Measurements from ENCODE around the gene GNAZ. TPM values are rescaled to one million over a fixed set of nuclear protein-coding genes. Genes with fewer than 3 reads are reported as not detected.

The GNAZ gene
- total RNA-seq, 1 donor from 2014 or later = 3.9 TPM

- no peak for DNase-seq (ENCODE audit: low spot score)
- Mint-ChIP-seq H3K9me3 (ENCODE audit: low read depth) (no peaks in the 10 kb centered on the region), H3K27me3 (ENCODE audit: low read depth) (peaks cover 11% of the 10 kb centered on the region), H3K36me3 (ENCODE audit: low read depth) (no peaks in the 10 kb centered on the region), H3K4me1 (ENCODE audit: low read depth) (no peaks in the 10 kb centered on the region), H3K27ac (ENCODE audit: unreplicated experiment) (no peak overlapping the region), H3K4me3 (ENCODE audit: unreplicated experiment) (no peak overlapping the region)
- no peak for TF ChIP-seq CTCF (IDR thresholded peaks at IDR 0.05)
These were observed 35.4 kb upstream of the GNAZ start for GRCh38 chr22:23034621-23035556.

- Mint-ChIP-seq H3K36me3 (ENCODE audit: low read depth) (no peaks in the 10 kb centered on the region), H3K4me3 (ENCODE audit: unreplicated experiment) (no peak overlapping the region), H3K9me3 (ENCODE audit: low read depth) (no peaks in the 10 kb centered on the region), H3K27me3 (ENCODE audit: low read depth) (peaks cover 18% of the 10 kb centered on the region), H3K27ac (ENCODE audit: unreplicated experiment) (no peak overlapping the region), H3K4me1 (ENCODE audit: low read depth) (no peaks in the 10 kb centered on the region)
- TF ChIP-seq CTCF (IDR thresholded peaks at IDR 0.05) = no peak
- no peak for DNase-seq (ENCODE audit: low spot score)
These were observed 34.6 kb upstream of the GNAZ start for GRCh38 chr22:23035557-23036277.

GRCh38 chr22:23036684-23037428 is 33.5 kb upstream of the GNAZ start:
- Mint-ChIP-seq H3K4me1 (ENCODE audit: low read depth) (no peaks in the 10 kb centered on the region), H3K4me3 (ENCODE audit: unreplicated experiment) (no peak overlapping the region), H3K9me3 (ENCODE audit: low read depth) (no peaks in the 10 kb centered on the region), H3K36me3 (ENCODE audit: low read depth) (no peaks in the 10 kb centered on the region), H3K27ac (ENCODE audit: unreplicated experiment) (no peak overlapping the region), H3K27me3 (ENCODE audit: low read depth) (peaks cover 23% of the 10 kb centered on the region)
- TF ChIP-seq CTCF (IDR thresholded peaks at IDR 0.05) = no peak
- no peak for DNase-seq (ENCODE audit: low spot score)

GRCh38 chr22:23037429-23038333 is 32.6 kb upstream of the GNAZ start:
- H3K4me1 Mint-ChIP-seq (ENCODE audit: low read depth) = no peaks in the 10 kb centered on the region
- no peak for DNase-seq (ENCODE audit: low spot score)
- no peaks in the 10 kb centered on the region for H3K9me3 Mint-ChIP-seq (ENCODE audit: low read depth)
- H3K27ac Mint-ChIP-seq (ENCODE audit: unreplicated experiment) = no peak overlapping the region
- no peak overlapping the region for H3K4me3 Mint-ChIP-seq (ENCODE audit: unreplicated experiment)
- no peaks in the 10 kb centered on the region for H3K36me3 Mint-ChIP-seq (ENCODE audit: low read depth)
- H3K27me3 Mint-ChIP-seq (ENCODE audit: low read depth) = peaks cover 28% of the 10 kb centered on the region
- no peak for TF ChIP-seq CTCF (IDR thresholded peaks at IDR 0.05)
